ENCODE measurements around the gene TMEFF2.

DNA sequence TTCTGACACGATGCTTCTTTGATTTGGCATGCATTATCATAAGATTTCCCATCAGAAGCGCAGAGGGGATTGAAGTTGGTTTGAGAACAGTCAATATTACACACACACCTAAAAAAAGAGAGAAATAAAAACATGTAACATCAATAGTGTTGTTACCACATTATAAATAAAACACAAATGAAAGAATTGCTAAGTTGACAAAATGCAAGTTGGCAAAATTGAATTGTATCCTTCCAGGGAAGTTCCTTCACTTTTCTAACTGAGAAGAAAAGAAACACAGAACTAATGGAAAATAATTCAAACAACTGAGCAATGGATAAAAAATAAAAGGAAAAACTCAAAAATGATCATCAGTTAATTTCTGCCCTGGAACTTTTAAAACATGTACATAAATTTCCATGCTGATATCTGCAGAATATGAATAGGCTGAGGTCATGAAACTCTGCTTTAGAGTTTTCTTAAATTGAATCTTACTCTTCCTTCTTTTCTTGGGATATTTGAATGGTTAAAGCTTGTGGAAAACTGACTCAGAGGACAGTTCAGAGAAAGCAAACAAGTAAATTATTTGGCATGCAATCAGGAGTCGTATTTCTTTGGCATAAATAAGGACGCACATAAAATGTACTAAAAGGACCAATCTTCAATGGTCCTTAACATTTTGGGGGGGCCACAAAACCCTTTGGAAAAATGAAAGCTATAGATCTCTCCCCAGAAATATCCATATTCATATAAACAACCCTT lies 195.5 kb downstream of the TMEFF2 start:
- TF ChIP-seq, protein P1, sequence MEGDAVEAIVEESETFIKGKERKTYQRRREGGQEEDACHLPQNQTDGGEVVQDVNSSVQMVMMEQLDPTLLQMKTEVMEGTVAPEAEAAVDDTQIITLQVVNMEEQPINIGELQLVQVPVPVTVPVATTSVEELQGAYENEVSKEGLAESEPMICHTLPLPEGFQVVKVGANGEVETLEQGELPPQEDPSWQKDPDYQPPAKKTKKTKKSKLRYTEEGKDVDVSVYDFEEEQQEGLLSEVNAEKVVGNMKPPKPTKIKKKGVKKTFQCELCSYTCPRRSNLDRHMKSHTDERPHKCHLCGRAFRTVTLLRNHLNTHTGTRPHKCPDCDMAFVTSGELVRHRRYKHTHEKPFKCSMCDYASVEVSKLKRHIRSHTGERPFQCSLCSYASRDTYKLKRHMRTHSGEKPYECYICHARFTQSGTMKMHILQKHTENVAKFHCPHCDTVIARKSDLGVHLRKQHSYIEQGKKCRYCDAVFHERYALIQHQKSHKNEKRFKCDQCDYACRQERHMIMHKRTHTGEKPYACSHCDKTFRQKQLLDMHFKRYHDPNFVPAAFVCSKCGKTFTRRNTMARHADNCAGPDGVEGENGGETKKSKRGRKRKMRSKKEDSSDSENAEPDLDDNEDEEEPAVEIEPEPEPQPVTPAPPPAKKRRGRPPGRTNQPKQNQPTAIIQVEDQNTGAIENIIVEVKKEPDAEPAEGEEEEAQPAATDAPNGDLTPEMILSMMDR (IDR thresholded peaks at IDR 0.05): no peak
- TF ChIP-seq, protein P2, sequence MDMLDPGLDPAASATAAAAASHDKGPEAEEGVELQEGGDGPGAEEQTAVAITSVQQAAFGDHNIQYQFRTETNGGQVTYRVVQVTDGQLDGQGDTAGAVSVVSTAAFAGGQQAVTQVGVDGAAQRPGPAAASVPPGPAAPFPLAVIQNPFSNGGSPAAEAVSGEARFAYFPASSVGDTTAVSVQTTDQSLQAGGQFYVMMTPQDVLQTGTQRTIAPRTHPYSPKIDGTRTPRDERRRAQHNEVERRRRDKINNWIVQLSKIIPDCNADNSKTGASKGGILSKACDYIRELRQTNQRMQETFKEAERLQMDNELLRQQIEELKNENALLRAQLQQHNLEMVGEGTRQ (IDR thresholded peaks at IDR 0.05; ENCODE audit: borderline replicate concordance, low read depth, low read length): no peak
- no peak for TF ChIP-seq POLR2AphosphoS5 (IDR thresholded peaks at IDR 0.05; ENCODE audit: low read depth, low read length)
- TF ChIP-seq, protein P3, sequence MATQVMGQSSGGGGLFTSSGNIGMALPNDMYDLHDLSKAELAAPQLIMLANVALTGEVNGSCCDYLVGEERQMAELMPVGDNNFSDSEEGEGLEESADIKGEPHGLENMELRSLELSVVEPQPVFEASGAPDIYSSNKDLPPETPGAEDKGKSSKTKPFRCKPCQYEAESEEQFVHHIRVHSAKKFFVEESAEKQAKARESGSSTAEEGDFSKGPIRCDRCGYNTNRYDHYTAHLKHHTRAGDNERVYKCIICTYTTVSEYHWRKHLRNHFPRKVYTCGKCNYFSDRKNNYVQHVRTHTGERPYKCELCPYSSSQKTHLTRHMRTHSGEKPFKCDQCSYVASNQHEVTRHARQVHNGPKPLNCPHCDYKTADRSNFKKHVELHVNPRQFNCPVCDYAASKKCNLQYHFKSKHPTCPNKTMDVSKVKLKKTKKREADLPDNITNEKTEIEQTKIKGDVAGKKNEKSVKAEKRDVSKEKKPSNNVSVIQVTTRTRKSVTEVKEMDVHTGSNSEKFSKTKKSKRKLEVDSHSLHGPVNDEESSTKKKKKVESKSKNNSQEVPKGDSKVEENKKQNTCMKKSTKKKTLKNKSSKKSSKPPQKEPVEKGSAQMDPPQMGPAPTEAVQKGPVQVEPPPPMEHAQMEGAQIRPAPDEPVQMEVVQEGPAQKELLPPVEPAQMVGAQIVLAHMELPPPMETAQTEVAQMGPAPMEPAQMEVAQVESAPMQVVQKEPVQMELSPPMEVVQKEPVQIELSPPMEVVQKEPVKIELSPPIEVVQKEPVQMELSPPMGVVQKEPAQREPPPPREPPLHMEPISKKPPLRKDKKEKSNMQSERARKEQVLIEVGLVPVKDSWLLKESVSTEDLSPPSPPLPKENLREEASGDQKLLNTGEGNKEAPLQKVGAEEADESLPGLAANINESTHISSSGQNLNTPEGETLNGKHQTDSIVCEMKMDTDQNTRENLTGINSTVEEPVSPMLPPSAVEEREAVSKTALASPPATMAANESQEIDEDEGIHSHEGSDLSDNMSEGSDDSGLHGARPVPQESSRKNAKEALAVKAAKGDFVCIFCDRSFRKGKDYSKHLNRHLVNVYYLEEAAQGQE (IDR thresholded peaks at IDR 0.05; ENCODE audit: low read depth, low read length): no peak
- no peak for TF ChIP-seq GABPA (IDR thresholded peaks at IDR 0.05; ENCODE audit: low read depth)
- TF ChIP-seq, protein P4, sequence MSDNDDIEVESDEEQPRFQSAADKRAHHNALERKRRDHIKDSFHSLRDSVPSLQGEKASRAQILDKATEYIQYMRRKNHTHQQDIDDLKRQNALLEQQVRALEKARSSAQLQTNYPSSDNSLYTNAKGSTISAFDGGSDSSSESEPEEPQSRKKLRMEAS (IDR thresholded peaks at IDR 0.05; ENCODE audit: low read depth): no peak
- no peak for TF ChIP-seq GATA2 (CRISPR knock-in tag; IDR thresholded peaks at IDR 0.05)
- no peak for TF ChIP-seq TAF1 (IDR thresholded peaks at IDR 0.05; ENCODE audit: borderline replicate concordance, low read depth, low read length)
